Measurements from ENCODE around the gene LSP1. TPM values are rescaled to one million over a fixed set of nuclear protein-coding genes. Genes with fewer than 3 reads are reported as not detected.

LSP1 gene
- total and polyA plus RNA-seq, 4 donors: 5.0 to 7.7 (median 5.7) TPM

- H3K27me3 ChIP-seq (ENCODE audit: control insufficient read depth in 4 of 4, insufficient read depth in 4 of 4, low read length in 3 of 4): no peaks in the 10 kb centered on the region
- H3K4me3 ChIP-seq (ENCODE audit: low read depth in 1 of 3, low read length in 3 of 3): no peak overlapping the region
- no peak for DNase-seq (ENCODE audit: low spot score)
- no peak overlapping the region for H3K9ac ChIP-seq (ENCODE audit: low read depth in 1 of 2, low read length in 2 of 2)
- H3K9me3 ChIP-seq (ENCODE audit: control insufficient read depth in 4 of 4, low read length in 3 of 4): no peaks in the 10 kb centered on the region
- no peak overlapping the region for H3K27ac ChIP-seq (ENCODE audit: low read depth in 1 of 2, low read length in 2 of 2)
- 88% methylated on average over 21 of the region's 21 CpGs for WGBS
- no peaks in the 10 kb centered on the region for H3K36me3 ChIP-seq (ENCODE audit: control insufficient read depth in 4 of 4, insufficient read depth in 3 of 4, low read depth in 1 of 4, low read length in 3 of 4)
- TF ChIP-seq RAD21 (IDR thresholded peaks at IDR 0.05) (no peak), GABPA (IDR thresholded peaks at IDR 0.05 in 1 of 2, conservative IDR thresholded peaks at IDR 0.05 in 1 of 2) (no peak), CTCF (IDR thresholded peaks at IDR 0.05; ENCODE audit: low read depth, low read length, missing input control) (no peak), TAF1 (conservative IDR thresholded peaks at IDR 0.05) (no peak), ATF3 (IDR thresholded peaks at IDR 0.05) (no peak), RXRA (IDR thresholded peaks at IDR 0.05) (no peak), NR2F2 (IDR thresholded peaks at IDR 0.05) (no peak), REST (IDR thresholded peaks at IDR 0.05) (no peak), YY1 (IDR thresholded peaks at IDR 0.05) (no peak)
- no peaks in the 10 kb centered on the region for H3K4me1 ChIP-seq (ENCODE audit: control insufficient read depth in 4 of 4, insufficient read depth in 4 of 4, low read length in 3 of 4)
Measured at GRCh38 chr11:1924646-1925372, 71.9 kb downstream of the LSP1 start.

GRCh38 chr11:1925373-1926155, 72.7 kb downstream of the LSP1 start:
- no peaks in the 10 kb centered on the region for H3K4me1 ChIP-seq (ENCODE audit: control insufficient read depth in 4 of 4, insufficient read depth in 4 of 4, low read length in 3 of 4)
- WGBS: 91% methylated on average over 23 of the region's 23 CpGs
- no peak overlapping the region for H3K27ac ChIP-seq (ENCODE audit: low read depth in 1 of 2, low read length in 2 of 2)
- no peak for DNase-seq (ENCODE audit: low spot score)
- no peaks in the 10 kb centered on the region for H3K9me3 ChIP-seq (ENCODE audit: control insufficient read depth in 4 of 4, low read length in 3 of 4)
- H3K4me3 ChIP-seq (ENCODE audit: low read depth in 1 of 3, low read length in 3 of 3): no peak overlapping the region
- H3K9ac ChIP-seq (ENCODE audit: low read depth in 1 of 2, low read length in 2 of 2): no peak overlapping the region
- no peaks in the 10 kb centered on the region for H3K36me3 ChIP-seq (ENCODE audit: control insufficient read depth in 4 of 4, insufficient read depth in 3 of 4, low read depth in 1 of 4, low read length in 3 of 4)
- no peaks in the 10 kb centered on the region for H3K27me3 ChIP-seq (ENCODE audit: control insufficient read depth in 4 of 4, insufficient read depth in 4 of 4, low read length in 3 of 4)
- TF ChIP-seq REST (IDR thresholded peaks at IDR 0.05) (no peak), FOXA2 (IDR thresholded peaks at IDR 0.05) (no peak), TAF1 (conservative IDR thresholded peaks at IDR 0.05) (no peak), ZBTB33 (IDR thresholded peaks at IDR 0.05) (no peak), HNF4A (conservative IDR thresholded peaks at IDR 0.05) (no peak), RXRA (IDR thresholded peaks at IDR 0.05) (no peak), HNF4G (IDR thresholded peaks at IDR 0.05) (no peak), RAD21 (IDR thresholded peaks at IDR 0.05) (no peak), SP1 (IDR thresholded peaks at IDR 0.05) (no peak), JUND (IDR thresholded peaks at IDR 0.05) (no peak), MAX (IDR thresholded peaks at IDR 0.05) (no peak), EGR1 (IDR thresholded peaks at IDR 0.05; ENCODE audit: low read depth in 2 of 2) (no peak)

All from liver (tissue), 9 donors.